Ascending aorta (tissue), 2 donors: ENCODE data around the gene AXDND1. TPM values are rescaled to one million over a fixed set of nuclear protein-coding genes. Genes with fewer than 3 reads are reported as not detected.

Source experiments
- DNase-seq, 2 donors: peaks; one replicate each; pipeline ENCODE4 v3.0.0-alpha.2; 2019; ENCODE audit warnings: low spot score in 2 of 2
- H3K27ac ChIP-seq, 2 donors: fragments of 200-600 bp; sonication (generic); one replicate each; pipeline ENCODE4 v1.5.1; 2016 to 2017; ENCODE audit warnings: mild to moderate bottlenecking in 1 of 2
- H3K27me3 ChIP-seq: fragments of 200-600 bp; sonication (generic); one replicate; pipeline ENCODE4 v1.5.1; 2017
- H3K36me3 ChIP-seq, 2 donors: fragments of 200-600 bp; sonication (generic); one replicate each; pipeline ENCODE4 v1.5.1; 2016
- H3K4me1 ChIP-seq, 2 donors: fragments of 200-600 bp; sonication (generic); one replicate each; pipeline ENCODE4 v1.5.1; 2016 to 2017; ENCODE audit warnings: mild to moderate bottlenecking in 1 of 2
- H3K4me3 ChIP-seq, 2 donors: fragments of 200-600 bp; sonication (generic); one replicate each; pipeline ENCODE4 v1.5.1; 2016 to 2017; ENCODE audit warnings: mild to moderate bottlenecking in 1 of 2
- H3K9me3 ChIP-seq, 2 donors: fragments of 200-600 bp; sonication (generic); one replicate each; pipeline ENCODE4 v1.5.1; 2016
- intact Hi-C: fragments of 100-400 bp; cut with DNase I; formaldehyde crosslinking; loops from one replicate; pipeline ENCODE4 v1.15.1; 2023
- total RNA-seq: library from RNA; depleted of rRNA; stranded (reverse); fragments of >200 nt; gene quantifications from one replicate; pipeline ENCODE4 v1.1.0, GENCODE V29; 2016
- TF ChIP-seq, protein P1 (sequence below), 3 experiments: fragments of 200-600 bp in 2 of 3; fragments of 450-650 bp in 1 of 3; sonication (generic) in 2 of 3; IDR thresholded peaks; one replicate each; pipeline ENCODE4 v1.5.1; 2016 to 2019; ENCODE audit warnings: antibody characterized with exemption in 3 of 3, mild to moderate bottlenecking in 1 of 3, moderate library complexity in 1 of 3

Gene AXDND1
- total RNA-seq, 1 donor from 2014 or later: not detected

DNA sequence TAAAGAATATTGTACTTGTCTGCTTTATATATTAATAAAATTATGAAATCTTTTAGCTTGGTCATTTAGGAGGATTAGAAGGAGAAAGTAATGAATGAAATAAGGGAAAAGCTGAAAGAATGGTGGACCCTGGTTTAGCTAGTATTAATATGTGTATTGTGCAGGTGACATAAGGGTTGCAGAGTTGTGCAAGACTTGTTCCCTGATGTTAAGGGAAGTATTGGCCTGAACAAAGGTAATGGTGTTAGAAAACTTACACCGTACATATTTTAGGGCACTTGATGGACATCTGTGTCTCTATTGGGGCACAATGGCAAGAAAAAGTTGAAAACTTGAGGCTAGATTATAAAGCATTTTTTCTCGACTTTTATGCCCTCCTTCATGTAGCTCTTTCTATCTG, 39.9 kb upstream of the AXDND1 start:
- Histone ChIP-seq H3K4me3 (no peak overlapping the region), H3K27ac (no peak overlapping the region), H3K36me3 (peaks cover 0 to 5% of the 10 kb centered on the region in 2 donors), H3K4me1 (no peaks in the 10 kb centered on the region), H3K27me3 (no peaks in the 10 kb centered on the region), H3K9me3 (no peaks in the 10 kb centered on the region)
- TF ChIP-seq, protein P1, sequence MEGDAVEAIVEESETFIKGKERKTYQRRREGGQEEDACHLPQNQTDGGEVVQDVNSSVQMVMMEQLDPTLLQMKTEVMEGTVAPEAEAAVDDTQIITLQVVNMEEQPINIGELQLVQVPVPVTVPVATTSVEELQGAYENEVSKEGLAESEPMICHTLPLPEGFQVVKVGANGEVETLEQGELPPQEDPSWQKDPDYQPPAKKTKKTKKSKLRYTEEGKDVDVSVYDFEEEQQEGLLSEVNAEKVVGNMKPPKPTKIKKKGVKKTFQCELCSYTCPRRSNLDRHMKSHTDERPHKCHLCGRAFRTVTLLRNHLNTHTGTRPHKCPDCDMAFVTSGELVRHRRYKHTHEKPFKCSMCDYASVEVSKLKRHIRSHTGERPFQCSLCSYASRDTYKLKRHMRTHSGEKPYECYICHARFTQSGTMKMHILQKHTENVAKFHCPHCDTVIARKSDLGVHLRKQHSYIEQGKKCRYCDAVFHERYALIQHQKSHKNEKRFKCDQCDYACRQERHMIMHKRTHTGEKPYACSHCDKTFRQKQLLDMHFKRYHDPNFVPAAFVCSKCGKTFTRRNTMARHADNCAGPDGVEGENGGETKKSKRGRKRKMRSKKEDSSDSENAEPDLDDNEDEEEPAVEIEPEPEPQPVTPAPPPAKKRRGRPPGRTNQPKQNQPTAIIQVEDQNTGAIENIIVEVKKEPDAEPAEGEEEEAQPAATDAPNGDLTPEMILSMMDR (IDR thresholded peaks at IDR 0.05): no peak
- no peak for DNase-seq
- intact Hi-C loops: no loop called here

DNA sequence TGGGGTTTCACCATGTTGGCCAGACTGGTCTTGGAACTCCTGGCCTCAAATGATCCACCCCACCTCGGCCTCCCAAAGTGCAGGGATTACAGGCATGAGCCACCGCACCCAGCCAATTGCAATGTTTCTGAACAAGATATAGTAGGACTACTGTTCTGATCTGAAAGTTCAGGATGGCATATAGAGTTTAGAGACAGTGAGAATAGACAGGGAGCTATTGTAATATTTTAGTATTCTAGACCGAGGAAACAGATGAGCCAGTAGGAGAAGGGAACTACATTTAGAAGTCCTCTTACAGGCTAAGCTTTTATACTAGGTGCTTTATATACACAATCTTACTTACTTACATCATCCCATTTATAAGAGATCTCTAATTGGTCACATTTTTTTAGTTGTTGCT, 39.0 kb upstream of the AXDND1 start:
- TF ChIP-seq, protein P1 (IDR thresholded peaks at IDR 0.05): no peak
- Histone ChIP-seq H3K36me3 (peaks cover 0 to 5% of the 10 kb centered on the region in 2 donors), H3K9me3 (no peaks in the 10 kb centered on the region), H3K4me3 (no peak overlapping the region), H3K4me1 (no peaks in the 10 kb centered on the region), H3K27me3 (no peaks in the 10 kb centered on the region), H3K27ac (no peak overlapping the region)
- no peak for DNase-seq
- intact Hi-C loops: no loop called here

DNA sequence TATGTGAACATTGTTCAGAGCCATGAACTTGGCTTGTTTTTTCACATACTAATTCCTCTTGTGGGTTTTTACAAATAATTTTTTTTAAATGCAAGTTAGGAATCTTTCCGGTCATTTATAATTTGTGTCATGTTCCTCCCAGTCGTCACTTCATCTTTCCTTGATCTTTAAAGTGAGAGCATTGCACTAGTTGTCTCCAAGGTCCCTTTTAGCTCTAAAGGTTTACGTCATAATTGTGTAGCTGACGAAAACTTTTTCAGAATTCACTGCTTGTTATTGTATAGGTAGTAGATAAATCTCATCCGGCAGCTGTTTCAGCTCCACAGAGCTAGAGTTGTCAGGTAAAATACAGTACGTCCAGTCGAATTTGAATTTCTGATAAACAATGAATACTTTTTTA, 38.6 kb upstream of the AXDND1 start:
- TF ChIP-seq, protein P1 (IDR thresholded peaks at IDR 0.05): no peak
- Histone ChIP-seq H3K9me3 (no peaks in the 10 kb centered on the region), H3K36me3 (peaks cover 0 to 5% of the 10 kb centered on the region in 2 donors), H3K4me1 (no peaks in the 10 kb centered on the region), H3K4me3 (no peak overlapping the region), H3K27me3 (no peaks in the 10 kb centered on the region), H3K27ac (no peak overlapping the region)
- intact Hi-C loops: no loop called here
- no peak for DNase-seq

DNA sequence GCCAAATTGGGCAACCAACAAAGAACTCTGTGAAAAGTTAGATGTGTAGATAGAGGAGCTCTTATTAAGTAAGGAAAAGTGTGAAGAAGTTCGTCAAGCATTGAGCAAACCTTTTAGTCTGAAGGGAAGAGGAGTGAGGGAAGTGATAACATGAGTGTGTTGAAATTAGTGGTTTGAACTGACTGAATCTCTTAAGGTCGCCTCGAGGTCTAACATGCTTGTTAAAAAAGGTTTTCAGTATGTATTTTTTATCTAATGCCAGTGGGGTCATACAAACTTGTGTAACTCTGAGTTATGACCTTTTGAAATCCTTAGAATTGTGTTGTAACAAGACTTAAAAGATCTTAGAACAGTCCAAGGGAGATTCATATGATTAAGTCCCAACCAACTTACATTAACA, 38.1 kb upstream of the AXDND1 start:
- Histone ChIP-seq H3K4me3 (no peak overlapping the region), H3K36me3 (peaks cover 0 to 5% of the 10 kb centered on the region in 2 donors), H3K27me3 (no peaks in the 10 kb centered on the region), H3K27ac (no peak overlapping the region), H3K9me3 (no peaks in the 10 kb centered on the region), H3K4me1 (no peaks in the 10 kb centered on the region)
- TF ChIP-seq, protein P1 (IDR thresholded peaks at IDR 0.05): no peak
- DNase-seq: no peak
- intact Hi-C loops: no loop called here

DNA sequence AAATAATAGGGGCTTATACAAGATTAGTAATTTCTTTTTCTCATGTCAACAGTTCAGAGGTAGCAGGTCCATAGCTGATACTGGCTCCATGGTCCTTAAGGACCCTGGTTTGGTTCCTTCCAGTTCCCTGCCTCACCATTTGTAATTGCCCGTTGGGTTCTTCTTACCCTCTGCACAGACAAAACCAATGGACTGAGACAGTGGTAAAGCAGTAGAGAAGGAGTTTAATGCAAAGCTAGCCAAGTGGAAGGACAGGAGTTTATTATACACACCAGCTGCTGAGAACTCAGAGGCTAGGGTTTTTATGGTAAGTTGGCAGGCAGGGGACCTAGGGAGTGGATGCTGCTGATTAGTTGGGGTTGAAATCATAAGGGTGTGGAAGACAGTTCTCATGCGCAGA, 35.9 kb upstream of the AXDND1 start:
- Histone ChIP-seq H3K4me3 (no peak overlapping the region), H3K27me3 (no peaks in the 10 kb centered on the region), H3K4me1 (no peaks in the 10 kb centered on the region), H3K27ac (no peak overlapping the region), H3K36me3 (no peaks in the 10 kb centered on the region), H3K9me3 (no peaks in the 10 kb centered on the region)
- intact Hi-C loops: no loop called here
- TF ChIP-seq, protein P1 (IDR thresholded peaks at IDR 0.05): no peak
- DNase-seq: no peak

DNA sequence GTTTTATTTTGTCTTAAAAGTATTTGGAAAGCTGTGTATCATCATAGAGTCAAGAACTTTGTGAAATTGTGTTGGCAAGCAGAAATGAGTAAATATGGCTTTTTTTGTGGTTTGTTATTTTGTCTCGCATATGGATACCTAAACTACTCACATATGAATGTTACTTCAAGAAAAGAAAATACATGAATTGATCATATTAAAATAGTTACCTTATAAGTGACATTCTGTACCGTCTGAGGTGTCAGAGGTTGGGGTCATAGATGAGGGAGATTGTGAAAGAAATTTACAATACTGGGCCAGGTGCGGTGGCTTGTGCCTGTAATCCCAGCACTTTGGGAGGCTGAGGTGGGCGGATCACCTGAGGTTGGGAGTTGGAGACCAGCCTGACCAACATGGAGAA, 31.3 kb upstream of the AXDND1 start:
- peaks cover 0 to 4% of the 10 kb centered on the region in 2 donors for H3K36me3 ChIP-seq
- H3K27ac ChIP-seq: no peak overlapping the region
- TF ChIP-seq, protein P1 (IDR thresholded peaks at IDR 0.05): no peak
- no peaks in the 10 kb centered on the region for H3K9me3 ChIP-seq
- intact Hi-C loops: no loop called here
- DNase-seq: no peak
- H3K27me3 ChIP-seq: no peaks in the 10 kb centered on the region
- H3K4me1 ChIP-seq: no peaks in the 10 kb centered on the region
- H3K4me3 ChIP-seq: no peak overlapping the region
